ENCODE data around the gene CFAP92. TPM values are rescaled to one million over a fixed set of nuclear protein-coding genes. Genes with fewer than 3 reads are reported as not detected.

The CFAP92 gene
- total RNA-seq, 1 donor from 2014 or later = 0.30 TPM

GRCh38 chr3:129025108-129025507 lies 31.2 kb upstream of the CFAP92 start:
- no peak for DNase-seq

- no peak for DNase-seq
Observed at GRCh38 chr3:129023909-129024308, 30.0 kb upstream of the CFAP92 start.

- DNase-seq = no peak
Observed at GRCh38 chr3:129023008-129023358, 29.1 kb upstream of the CFAP92 start.

- DNase-seq = peak; percentile 70
Observed at GRCh38 chr3:129022114-129023007, 28.5 kb upstream of the CFAP92 start.

GRCh38 chr3:129021140-129021551 lies 27.3 kb upstream of the CFAP92 start:
- peak; percentile 19 for DNase-seq

- no peak for DNase-seq
Observed at GRCh38 chr3:129020691-129021090, 26.8 kb upstream of the CFAP92 start.

- no peak for DNase-seq
Observed at GRCh38 chr3:129019266-129019665, 25.4 kb upstream of the CFAP92 start.

GRCh38 chr3:129018751-129019150 lies 24.9 kb upstream of the CFAP92 start:
- no peak for DNase-seq

- no peak for DNase-seq
Observed at GRCh38 chr3:129018271-129018670, 24.4 kb upstream of the CFAP92 start.

- no peak for DNase-seq
Observed at GRCh38 chr3:129017484-129017899, 23.6 kb upstream of the CFAP92 start.

- DNase-seq = no peak
Observed at GRCh38 chr3:129016720-129017483, 23.0 kb upstream of the CFAP92 start.

- DNase-seq = no peak
Observed at GRCh38 chr3:129016356-129016719, 22.5 kb upstream of the CFAP92 start.

- DNase-seq = peak; percentile 34
Observed at GRCh38 chr3:129015388-129016105, 21.7 kb upstream of the CFAP92 start.

- DNase-seq = no peak
Observed at GRCh38 chr3:129014793-129015345, 21.0 kb upstream of the CFAP92 start.

GRCh38 chr3:129014148-129014547 lies 20.3 kb upstream of the CFAP92 start:
- DNase-seq = no peak

- no peak for DNase-seq
Observed at GRCh38 chr3:129013491-129013891, 19.6 kb upstream of the CFAP92 start.

GRCh38 chr3:129010310-129010956 lies 16.6 kb upstream of the CFAP92 start:
- DNase-seq = no peak

- DNase-seq = no peak
Observed at GRCh38 chr3:129009266-129009665, 15.4 kb upstream of the CFAP92 start.

GRCh38 chr3:129007792-129008191 lies 13.9 kb upstream of the CFAP92 start:
- DNase-seq = no peak

- DNase-seq = no peak
Observed at GRCh38 chr3:129006864-129007263, 13.0 kb upstream of the CFAP92 start.

GRCh38 chr3:129005526-129006303 lies 11.8 kb upstream of the CFAP92 start:
- DNase-seq = no peak

Measured in skin of body (tissue), 2 donors.